GM12801 (cell line): ENCODE data around the gene CNTN2.

ENCODE experiments used
- CTCF ChIP-seq: IDR thresholded peaks from one replicate; pipeline ENCODE4 v1.5.1; 2011; ENCODE audit warnings: control low read depth; ENCODE audit not compliant: insufficient read length; ENCODE audit errors: extremely low read depth

The CNTN2 gene

DNA sequence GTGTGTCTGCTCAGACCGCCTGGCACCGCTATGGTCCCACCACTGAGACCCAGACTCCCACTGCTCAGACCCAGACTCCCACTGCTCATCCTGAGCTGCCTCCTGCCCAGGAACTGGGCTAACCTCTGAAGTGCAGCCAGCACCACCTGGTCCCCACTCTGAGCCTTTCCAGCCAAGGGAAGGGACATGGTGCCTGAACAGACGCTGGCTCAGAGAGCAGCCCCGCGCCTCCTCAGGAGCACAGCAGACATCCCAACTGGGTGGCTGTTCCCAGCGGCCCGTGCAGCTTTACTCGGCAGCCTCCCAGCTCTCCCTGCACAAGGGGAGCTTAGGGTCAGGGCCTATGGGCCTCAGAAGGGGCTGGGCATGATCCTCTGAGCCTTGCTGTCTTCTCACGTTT lies 27.8 kb upstream of the CNTN2 start:
- no peak for TF ChIP-seq CTCF

GRCh38 chr1:205016075-205016474 lies 26.9 kb upstream of the CNTN2 start:
- TF ChIP-seq CTCF: no peak

GRCh38 chr1:205016584-205016983 lies 26.4 kb upstream of the CNTN2 start:
- TF ChIP-seq CTCF: no peak

- no peak for TF ChIP-seq CTCF
Measured at GRCh38 chr1:205017001-205017400, 26.0 kb upstream of the CNTN2 start.

GRCh38 chr1:205017766-205018165 lies 25.2 kb upstream of the CNTN2 start:
- TF ChIP-seq CTCF: no peak

- TF ChIP-seq CTCF: no peak
Measured at GRCh38 chr1:205018381-205018780, 24.6 kb upstream of the CNTN2 start.

DNA sequence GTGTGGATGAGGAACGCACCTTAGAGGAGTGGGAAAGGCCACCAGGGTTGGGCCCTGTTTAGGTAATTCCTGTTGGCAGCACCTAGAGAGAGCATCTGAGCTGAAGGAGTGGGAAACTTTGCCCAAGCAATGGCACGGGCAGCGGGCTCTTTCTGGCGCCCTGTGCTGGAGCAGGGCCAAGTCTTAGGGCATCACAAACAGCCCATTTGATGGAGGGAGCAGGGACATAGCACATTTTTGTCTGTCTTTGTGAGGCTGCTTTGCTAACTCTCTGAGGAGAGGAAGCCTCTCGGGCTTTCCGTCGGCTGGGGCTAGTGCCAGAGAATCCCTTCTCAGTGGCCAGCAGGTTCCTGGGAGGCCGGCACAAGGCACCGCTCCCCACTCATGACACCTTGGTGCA lies 22.5 kb upstream of the CNTN2 start:
- TF ChIP-seq CTCF: no peak

GRCh38 chr1:205024679-205025078 lies 18.3 kb upstream of the CNTN2 start:
- no peak for TF ChIP-seq CTCF
